ENCODE measurements around the gene WDR20.

The WDR20 gene

GRCh38 chr14:102197317-102197853 is 57.7 kb downstream of the WDR20 start:
- no peak overlapping the region for H3K27ac ChIP-seq

GRCh38 chr14:102200690-102201352 is 61.1 kb downstream of the WDR20 start:
- H3K27me3 ChIP-seq (ENCODE audit: insufficient read depth, low read depth, severe bottlenecking) = no peaks in the 10 kb centered on the region
- peaks cover 42% of the 10 kb centered on the region for H3K36me3 ChIP-seq
- no peak overlapping the region for H3K4me3 ChIP-seq (ENCODE audit: low read depth, low read length)

More at GRCh38 chr14:102197317-102197853, 57.7 kb downstream of the WDR20 start:
- Histone ChIP-seq H3K9me3 (ENCODE audit: severe bottlenecking) (no peaks in the 10 kb centered on the region), H3K27me3 (ENCODE audit: insufficient read depth, low read depth, severe bottlenecking) (no peaks in the 10 kb centered on the region), H3K4me3 (ENCODE audit: low read depth, low read length) (no peak overlapping the region), H3K36me3 (peaks cover 38% of the 10 kb centered on the region)
- no peak for TF ChIP-seq CTCF (IDR thresholded peaks at IDR 0.05; ENCODE audit: low read depth, low read length)
- no peak for DNase-seq

GRCh38 chr14:102201353-102201738 is 61.6 kb downstream of the WDR20 start:
- TF ChIP-seq CTCF (IDR thresholded peaks at IDR 0.05; ENCODE audit: low read depth, low read length) = no peak
- no peak overlapping the region for H3K27ac ChIP-seq
- DNase-seq = no peak
- no peak overlapping the region for H3K4me3 ChIP-seq (ENCODE audit: low read depth, low read length)
- no peaks in the 10 kb centered on the region for H3K27me3 ChIP-seq (ENCODE audit: insufficient read depth, low read depth, severe bottlenecking)
- H3K36me3 ChIP-seq = peaks cover 41% of the 10 kb centered on the region
- H3K9me3 ChIP-seq (ENCODE audit: severe bottlenecking) = no peaks in the 10 kb centered on the region

More at GRCh38 chr14:102200690-102201352, 61.1 kb downstream of the WDR20 start:
- H3K27ac ChIP-seq = no peak overlapping the region
- no peaks in the 10 kb centered on the region for H3K9me3 ChIP-seq (ENCODE audit: severe bottlenecking)
- no peak for DNase-seq
- no peak for TF ChIP-seq CTCF (IDR thresholded peaks at IDR 0.05; ENCODE audit: low read depth, low read length)

GRCh38 chr14:102201776-102202175 is 62.1 kb downstream of the WDR20 start:
- Histone ChIP-seq H3K27me3 (ENCODE audit: insufficient read depth, low read depth, severe bottlenecking) (no peaks in the 10 kb centered on the region), H3K27ac (no peak overlapping the region), H3K4me3 (ENCODE audit: low read depth, low read length) (no peak overlapping the region), H3K36me3 (peaks cover 38% of the 10 kb centered on the region), H3K9me3 (ENCODE audit: severe bottlenecking) (no peaks in the 10 kb centered on the region)
- no peak for TF ChIP-seq CTCF (IDR thresholded peaks at IDR 0.05; ENCODE audit: low read depth, low read length)
- no peak for DNase-seq

GRCh38 chr14:102202944-102203343 is 63.2 kb downstream of the WDR20 start:
- H3K27ac ChIP-seq = no peak overlapping the region
- no peak overlapping the region for H3K4me3 ChIP-seq (ENCODE audit: low read depth, low read length)
- no peaks in the 10 kb centered on the region for H3K27me3 ChIP-seq (ENCODE audit: insufficient read depth, low read depth, severe bottlenecking)
- no peaks in the 10 kb centered on the region for H3K9me3 ChIP-seq (ENCODE audit: severe bottlenecking)
- no peak for TF ChIP-seq CTCF (IDR thresholded peaks at IDR 0.05; ENCODE audit: low read depth, low read length)
- H3K36me3 ChIP-seq = peaks cover 29% of the 10 kb centered on the region
- no peak for DNase-seq

- no peaks in the 10 kb centered on the region for H3K9me3 ChIP-seq (ENCODE audit: severe bottlenecking)
- H3K4me3 ChIP-seq (ENCODE audit: low read depth, low read length) = no peak overlapping the region
- no peak for TF ChIP-seq CTCF (IDR thresholded peaks at IDR 0.05; ENCODE audit: low read depth, low read length)
- no peaks in the 10 kb centered on the region for H3K27me3 ChIP-seq (ENCODE audit: insufficient read depth, low read depth, severe bottlenecking)
- H3K27ac ChIP-seq = no peak overlapping the region
- peaks cover 26% of the 10 kb centered on the region for H3K36me3 ChIP-seq
- DNase-seq = no peak
Observed at GRCh38 chr14:102203382-102203781, 63.7 kb downstream of the WDR20 start.

Measured in WERI-Rb-1 (cell line).